ENCODE measurements around the gene FGF16.

- no peak for TF ChIP-seq ZFP30 (CRISPR knock-in tag; IDR thresholded peaks at IDR 0.05)
- TF ChIP-seq ZNF8 (CRISPR knock-in tag; IDR thresholded peaks at IDR 0.05): no peak
- no peak for TF ChIP-seq ARNTL (CRISPR knock-in tag; IDR thresholded peaks at IDR 0.05; ENCODE audit: borderline replicate concordance, low read depth)
- TF ChIP-seq, protein P1, sequence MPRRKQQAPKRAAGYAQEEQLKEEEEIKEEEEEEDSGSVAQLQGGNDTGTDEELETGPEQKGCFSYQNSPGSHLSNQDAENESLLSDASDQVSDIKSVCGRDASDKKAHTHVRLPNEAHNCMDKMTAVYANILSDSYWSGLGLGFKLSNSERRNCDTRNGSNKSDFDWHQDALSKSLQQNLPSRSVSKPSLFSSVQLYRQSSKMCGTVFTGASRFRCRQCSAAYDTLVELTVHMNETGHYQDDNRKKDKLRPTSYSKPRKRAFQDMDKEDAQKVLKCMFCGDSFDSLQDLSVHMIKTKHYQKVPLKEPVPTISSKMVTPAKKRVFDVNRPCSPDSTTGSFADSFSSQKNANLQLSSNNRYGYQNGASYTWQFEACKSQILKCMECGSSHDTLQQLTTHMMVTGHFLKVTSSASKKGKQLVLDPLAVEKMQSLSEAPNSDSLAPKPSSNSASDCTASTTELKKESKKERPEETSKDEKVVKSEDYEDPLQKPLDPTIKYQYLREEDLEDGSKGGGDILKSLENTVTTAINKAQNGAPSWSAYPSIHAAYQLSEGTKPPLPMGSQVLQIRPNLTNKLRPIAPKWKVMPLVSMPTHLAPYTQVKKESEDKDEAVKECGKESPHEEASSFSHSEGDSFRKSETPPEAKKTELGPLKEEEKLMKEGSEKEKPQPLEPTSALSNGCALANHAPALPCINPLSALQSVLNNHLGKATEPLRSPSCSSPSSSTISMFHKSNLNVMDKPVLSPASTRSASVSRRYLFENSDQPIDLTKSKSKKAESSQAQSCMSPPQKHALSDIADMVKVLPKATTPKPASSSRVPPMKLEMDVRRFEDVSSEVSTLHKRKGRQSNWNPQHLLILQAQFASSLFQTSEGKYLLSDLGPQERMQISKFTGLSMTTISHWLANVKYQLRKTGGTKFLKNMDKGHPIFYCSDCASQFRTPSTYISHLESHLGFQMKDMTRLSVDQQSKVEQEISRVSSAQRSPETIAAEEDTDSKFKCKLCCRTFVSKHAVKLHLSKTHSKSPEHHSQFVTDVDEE (CRISPR knock-in tag; IDR thresholded peaks at IDR 0.05): no peak
- no peak for TF ChIP-seq RARB (CRISPR knock-in tag; IDR thresholded peaks at IDR 0.05)
- TF ChIP-seq SNAI2 (CRISPR knock-in tag; IDR thresholded peaks at IDR 0.05): no peak
- no peak for TF ChIP-seq TCF4 (CRISPR knock-in tag; IDR thresholded peaks at IDR 0.05; ENCODE audit: borderline replicate concordance)
- TF ChIP-seq, protein P2, sequence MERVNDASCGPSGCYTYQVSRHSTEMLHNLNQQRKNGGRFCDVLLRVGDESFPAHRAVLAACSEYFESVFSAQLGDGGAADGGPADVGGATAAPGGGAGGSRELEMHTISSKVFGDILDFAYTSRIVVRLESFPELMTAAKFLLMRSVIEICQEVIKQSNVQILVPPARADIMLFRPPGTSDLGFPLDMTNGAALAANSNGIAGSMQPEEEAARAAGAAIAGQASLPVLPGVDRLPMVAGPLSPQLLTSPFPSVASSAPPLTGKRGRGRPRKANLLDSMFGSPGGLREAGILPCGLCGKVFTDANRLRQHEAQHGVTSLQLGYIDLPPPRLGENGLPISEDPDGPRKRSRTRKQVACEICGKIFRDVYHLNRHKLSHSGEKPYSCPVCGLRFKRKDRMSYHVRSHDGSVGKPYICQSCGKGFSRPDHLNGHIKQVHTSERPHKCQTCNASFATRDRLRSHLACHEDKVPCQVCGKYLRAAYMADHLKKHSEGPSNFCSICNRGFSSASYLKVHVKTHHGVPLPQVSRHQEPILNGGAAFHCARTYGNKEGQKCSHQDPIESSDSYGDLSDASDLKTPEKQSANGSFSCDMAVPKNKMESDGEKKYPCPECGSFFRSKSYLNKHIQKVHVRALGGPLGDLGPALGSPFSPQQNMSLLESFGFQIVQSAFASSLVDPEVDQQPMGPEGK (CRISPR knock-in tag; IDR thresholded peaks at IDR 0.05; ENCODE audit: borderline replicate concordance): no peak
These were observed 3.1 kb upstream of the FGF16 start for GRCh38 chrX:77444075-77444474.

Measured in SK-N-SH treated with all-trans-retinoic acid at 6 μM for 48 hours (cell line).